Stimulated activated CD8-positive, alpha-beta memory T cell treated with anti-CD3 and anti-CD28 coated beads, Interleukin-7, amount 100 ng/mL, for 24 hours (primary cell): ENCODE results near the gene LMO1.

Experiments
- DNase-seq: peaks from one replicate; pipeline ENCODE4 v3.0.0-alpha.2; 2020; ENCODE audit warnings: low read depth

LMO1 gene

GRCh38 chr11:8288166-8288772 is 24.6 kb upstream of the LMO1 start:
- no peak for DNase-seq

- no peak for DNase-seq
These were observed 24.0 kb upstream of the LMO1 start for GRCh38 chr11:8287703-8288102.

- no peak for DNase-seq
These were observed 23.6 kb upstream of the LMO1 start for GRCh38 chr11:8287297-8287696.

GRCh38 chr11:8286886-8287285 is 23.2 kb upstream of the LMO1 start:
- no peak for DNase-seq

- no peak for DNase-seq
These were observed 22.1 kb upstream of the LMO1 start for GRCh38 chr11:8285796-8286195.

- DNase-seq: no peak
These were observed 21.6 kb upstream of the LMO1 start for GRCh38 chr11:8285228-8285627.

GRCh38 chr11:8283465-8284230 is 20.0 kb upstream of the LMO1 start:
- DNase-seq: no peak

- DNase-seq: no peak
These were observed 19.4 kb upstream of the LMO1 start for GRCh38 chr11:8283100-8283464.

- DNase-seq: no peak
These were observed 19.0 kb upstream of the LMO1 start for GRCh38 chr11:8282631-8283030.

- DNase-seq: no peak
These were observed 17.6 kb upstream of the LMO1 start for GRCh38 chr11:8281266-8281665.

GRCh38 chr11:8277691-8278090 is 14.0 kb upstream of the LMO1 start:
- DNase-seq: no peak

- DNase-seq: no peak
These were observed 12.8 kb upstream of the LMO1 start for GRCh38 chr11:8276528-8276927.

GRCh38 chr11:8273287-8273686 is 9.6 kb upstream of the LMO1 start:
- DNase-seq: no peak

GRCh38 chr11:8271106-8271886 is 7.6 kb upstream of the LMO1 start:
- no peak for DNase-seq

- DNase-seq: no peak
These were observed 6.0 kb upstream of the LMO1 start for GRCh38 chr11:8269636-8270035.

GRCh38 chr11:8268530-8269400 is 5.1 kb upstream of the LMO1 start:
- DNase-seq: no peak

- DNase-seq: no peak
These were observed 4.3 kb upstream of the LMO1 start for GRCh38 chr11:8267831-8268529.

- no peak for DNase-seq
These were observed 3.6 kb upstream of the LMO1 start for GRCh38 chr11:8267280-8267679.

- DNase-seq: no peak
These were observed 2.9 kb upstream of the LMO1 start for GRCh38 chr11:8266246-8267241.

GRCh38 chr11:8265681-8266241 is 2.1 kb upstream of the LMO1 start:
- no peak for DNase-seq
